Measurements from ENCODE around the gene KLK8.
A peak's percentile ranks its signal among the peaks of the same experiment; 100 is the strongest.

The KLK8 gene

DNA sequence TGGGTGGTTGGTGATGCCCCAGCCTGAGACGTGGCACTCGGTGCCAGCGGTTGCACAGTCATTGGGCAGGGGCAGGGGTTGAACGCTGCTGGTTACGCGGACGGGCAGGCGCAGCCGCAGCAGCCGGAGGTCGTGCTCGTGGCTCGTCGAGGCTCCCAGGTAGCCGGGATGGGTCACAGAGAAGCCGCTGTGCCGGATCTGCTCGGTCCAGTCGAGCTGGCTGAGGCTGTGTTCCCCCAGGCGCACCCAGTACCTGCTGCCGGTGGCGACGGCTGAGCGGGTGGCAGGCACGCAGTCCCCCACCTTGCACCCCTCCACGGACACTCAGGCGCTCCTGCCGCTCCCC, 30.4 kb upstream of the KLK8 start:
- no peak overlapping the region for H3K4me3 ChIP-seq (ENCODE audit: low read depth, low read length)
- TF ChIP-seq CTCF (IDR thresholded peaks at IDR 0.05; ENCODE audit: insufficient read depth, low read depth, low read length, missing control alignments), result no peak
- DNase-seq (ENCODE audit: low read depth), result no peak

- DNase-seq (ENCODE audit: low read depth), result no peak
- TF ChIP-seq CTCF (IDR thresholded peaks at IDR 0.05; ENCODE audit: insufficient read depth, low read depth, low read length, missing control alignments), result no peak
- H3K4me3 ChIP-seq (ENCODE audit: low read depth, low read length), result no peak overlapping the region
Observed at GRCh38 chr19:51031220-51031879, 29.9 kb upstream of the KLK8 start.

GRCh38 chr19:51030631-51031030, 29.2 kb upstream of the KLK8 start:
- no peak for TF ChIP-seq CTCF (IDR thresholded peaks at IDR 0.05; ENCODE audit: insufficient read depth, low read depth, low read length, missing control alignments)
- no peak for DNase-seq (ENCODE audit: low read depth)
- H3K4me3 ChIP-seq (ENCODE audit: low read depth, low read length), result no peak overlapping the region

DNA sequence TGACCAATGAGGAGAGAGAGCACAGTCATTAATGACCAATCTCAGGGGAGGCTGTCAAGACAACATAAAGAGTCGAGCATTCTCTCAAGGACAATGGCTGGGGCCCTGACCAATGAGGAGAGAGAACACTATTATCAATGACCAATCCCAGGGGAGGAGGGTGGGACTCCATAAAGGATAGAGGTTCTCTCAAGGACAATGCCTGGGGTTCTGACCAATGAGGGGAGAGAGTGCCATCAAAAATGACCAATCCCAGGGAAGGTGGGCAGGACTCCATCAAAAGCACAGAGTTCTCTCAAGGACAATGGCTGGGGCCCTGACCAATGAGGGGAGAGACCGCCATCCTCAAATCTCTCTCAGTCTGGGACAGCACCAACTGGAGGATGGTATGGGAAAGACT, 28.3 kb upstream of the KLK8 start:
- H3K4me3 ChIP-seq (ENCODE audit: low read depth, low read length), result no peak overlapping the region
- peak; percentile 11 for DNase-seq (ENCODE audit: low read depth)
- TF ChIP-seq CTCF (IDR thresholded peaks at IDR 0.05; ENCODE audit: insufficient read depth, low read depth, low read length, missing control alignments), result no peak

DNA sequence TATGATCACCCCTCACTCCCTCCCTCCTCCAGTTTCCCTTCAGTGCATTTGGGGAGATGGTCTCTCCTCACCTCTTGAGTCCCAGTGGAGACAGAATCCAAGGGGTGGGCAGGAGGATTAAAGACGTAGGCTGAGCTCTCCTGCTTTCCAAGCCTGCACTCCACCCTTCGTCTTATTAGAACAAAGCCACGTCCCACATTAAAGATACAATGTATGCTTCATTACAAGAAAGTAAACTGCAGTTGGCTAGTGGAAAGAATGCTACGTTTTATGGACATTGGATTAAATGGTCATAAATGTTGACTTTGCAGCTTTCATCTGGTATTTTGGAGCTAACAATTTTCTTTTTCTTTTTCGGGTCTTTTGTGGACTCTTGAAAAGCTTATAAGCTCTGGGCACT, 26.5 kb upstream of the KLK8 start:
- H3K4me3 ChIP-seq (ENCODE audit: low read depth, low read length), result no peak overlapping the region
- TF ChIP-seq CTCF (IDR thresholded peaks at IDR 0.05; ENCODE audit: insufficient read depth, low read depth, low read length, missing control alignments), result no peak
- no peak for DNase-seq (ENCODE audit: low read depth)

DNA sequence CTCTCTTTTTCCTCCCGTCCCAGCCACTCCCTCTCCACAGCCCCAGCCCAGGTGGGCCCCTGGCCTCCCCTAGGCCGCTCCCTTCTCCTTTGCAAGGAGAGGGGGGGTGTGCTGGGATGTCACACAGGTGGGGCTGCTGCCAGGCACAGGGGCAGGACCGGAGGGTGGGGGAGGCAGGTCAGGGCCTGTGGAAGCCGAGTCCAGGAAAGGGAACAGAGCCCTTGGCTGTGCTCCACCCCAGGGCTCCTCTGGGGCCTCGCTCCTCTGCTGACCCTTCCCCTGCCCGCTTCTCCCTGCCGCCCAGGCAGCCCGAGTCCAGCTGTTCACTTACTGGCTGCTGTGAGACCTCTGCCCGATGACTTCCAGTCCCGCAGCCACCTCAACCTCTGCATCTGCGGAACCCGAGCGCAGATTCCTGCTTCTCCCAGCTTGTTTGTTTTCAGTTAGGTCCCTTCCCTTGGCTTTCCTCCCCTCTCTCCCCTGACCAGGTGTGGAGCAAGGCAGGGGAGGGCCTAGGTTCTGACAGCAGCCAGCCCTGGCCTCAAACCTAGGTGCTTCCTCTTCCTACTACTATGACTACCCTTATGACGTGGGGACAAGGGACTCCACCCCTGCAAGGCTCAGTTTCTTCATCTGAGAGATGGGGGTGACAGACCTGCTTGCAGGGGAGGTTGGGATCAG, 25.9 kb upstream of the KLK8 start:
- H3K4me3 ChIP-seq (ENCODE audit: low read depth, low read length), result no peak overlapping the region
- no peak for DNase-seq (ENCODE audit: low read depth)
- TF ChIP-seq CTCF (IDR thresholded peaks at IDR 0.05; ENCODE audit: insufficient read depth, low read depth, low read length, missing control alignments), result no peak

DNA sequence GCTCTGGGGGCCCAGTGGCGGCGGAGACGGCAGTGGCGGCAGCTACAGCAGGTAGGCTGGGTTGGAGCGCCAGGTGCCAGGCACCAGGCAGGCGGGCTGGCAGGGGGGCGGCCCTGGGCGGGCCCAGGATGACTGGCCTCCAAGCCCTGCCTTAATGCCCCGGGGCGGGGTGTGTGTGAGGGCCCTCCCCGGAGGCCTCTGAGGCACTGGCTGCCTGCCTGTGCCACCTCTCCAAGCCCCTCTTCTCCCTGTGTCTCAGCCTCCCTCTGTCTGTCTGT, 25.1 kb upstream of the KLK8 start, which contains the start of gene KLK11:
TSS of gene KLK11 (minus strand) at position 63 of the 278 bp plus-strand sequence. CDS start 985 bp downstream, outside the sequence.
- no peak for DNase-seq (ENCODE audit: low read depth)
- TF ChIP-seq CTCF (IDR thresholded peaks at IDR 0.05; ENCODE audit: insufficient read depth, low read depth, low read length, missing control alignments), result no peak

More for the DNA sequence above, 25.1 kb upstream of the KLK8 start, which contains the start of gene KLK11:
- H3K4me3 ChIP-seq (ENCODE audit: low read depth, low read length), result no peak within 1 kb of the TSS
